ENCODE results near the gene SLC30A4. TPM values are rescaled to one million over a fixed set of nuclear protein-coding genes. Genes with fewer than 3 reads are reported as not detected.
A peak's percentile ranks its signal among the peaks of the same experiment; 100 is the strongest.
"Not testable (repeated sequence)": the region's sequence is repeated elsewhere in the genome, so short reads cannot be mapped to it uniquely, and the experiment has no call there.

Gene SLC30A4
- total RNA-seq, 2 experiments from 2014 or later = 2.9 to 4.1 TPM

- Mint-ChIP-seq H3K4me1 (no peaks in the 10 kb centered on the region), H3K27ac (no peak overlapping the region), H3K4me3 (no peak overlapping the region), H3K36me3 (no peaks in the 10 kb centered on the region), H3K27me3 (peaks cover 15% of the 10 kb centered on the region), H3K9me3 (ENCODE audit: low read depth) (no peaks in the 10 kb centered on the region)
- no peak for DNase-seq
- no peak for ATAC-seq
- CTCF ChIA-PET = no interaction called here
Observed at GRCh38 chr15:45535486-45536042, 13.0 kb upstream of the SLC30A4 start.

GRCh38 chr15:45534821-45535220, 12.3 kb upstream of the SLC30A4 start:
- Mint-ChIP-seq H3K9me3 (ENCODE audit: low read depth) (no peaks in the 10 kb centered on the region), H3K4me3 (no peak overlapping the region), H3K27me3 (peaks cover 16% of the 10 kb centered on the region), H3K4me1 (no peaks in the 10 kb centered on the region), H3K36me3 (no peaks in the 10 kb centered on the region), H3K27ac (no peak overlapping the region)
- CTCF ChIA-PET = interaction anchor here (1.3 kb wide), 1 partner anchor 77 kb away, joined by 4 read pairs; no protein-coding TSS in a partner anchor
- DNase-seq = no peak
- no peak for ATAC-seq

- H3K4me1 Mint-ChIP-seq; ATAC-seq; H3K9me3 Mint-ChIP-seq (ENCODE audit: low read depth); CTCF ChIA-PET; DNase-seq; H3K27ac Mint-ChIP-seq; H3K36me3 Mint-ChIP-seq; H3K4me3 Mint-ChIP-seq: not testable (repeated sequence)
- H3K27me3 Mint-ChIP-seq = peaks cover 16% of the 10 kb centered on the region
Observed at GRCh38 chr15:45532892-45533291, 10.3 kb upstream of the SLC30A4 start.

GRCh38 chr15:45529613-45530012, 7.1 kb upstream of the SLC30A4 start:
- no peak overlapping the region for H3K4me3 Mint-ChIP-seq
- DNase-seq (no peak), ATAC-seq (no peak)
- no peak overlapping the region for H3K27ac Mint-ChIP-seq
- peaks cover 20% of the 10 kb centered on the region for H3K27me3 Mint-ChIP-seq
- CTCF ChIA-PET = interaction anchor here (1.0 to 2.0 kb wide), 3 partner anchors 8 to 20 kb away, joined by 3 to 8 read pairs (median 3); no protein-coding TSS in a partner anchor
- H3K4me1 Mint-ChIP-seq = no peaks in the 10 kb centered on the region
- H3K9me3 Mint-ChIP-seq (ENCODE audit: low read depth) = no peaks in the 10 kb centered on the region
- H3K36me3 Mint-ChIP-seq = no peaks in the 10 kb centered on the region

GRCh38 chr15:45527086-45527485, 4.5 kb upstream of the SLC30A4 start:
- ATAC-seq (no peak), DNase-seq (no peak)
- Mint-ChIP-seq H3K36me3 (no peaks in the 10 kb centered on the region), H3K4me3 (no peak overlapping the region), H3K27me3 (peaks cover 24% of the 10 kb centered on the region), H3K4me1 (peaks cover 5% of the 10 kb centered on the region), H3K27ac (no peak overlapping the region), H3K9me3 (ENCODE audit: low read depth) (no peaks in the 10 kb centered on the region)
- CTCF ChIA-PET = no interaction called here

GRCh38 chr15:45523166-45523460, 558 bp upstream of the SLC30A4 start:
- H3K9me3 Mint-ChIP-seq (ENCODE audit: low read depth) = no peaks in the 10 kb centered on the region
- H3K4me1 Mint-ChIP-seq = peaks cover 23% of the 10 kb centered on the region
- H3K4me3 Mint-ChIP-seq = peak overlapping the region; percentile 77
- peaks cover 1% of the 10 kb centered on the region for H3K36me3 Mint-ChIP-seq
- DNase-seq = no peak
- H3K27me3 Mint-ChIP-seq = peaks cover 19% of the 10 kb centered on the region
- peak overlapping the region; percentile 55 for H3K27ac Mint-ChIP-seq
- no peak for ATAC-seq
- CTCF ChIA-PET = interaction anchor here (0.7 to 0.8 kb wide), 2 partner anchors 90 to 114 kb away, joined by 3 to 4 read pairs; no protein-coding TSS in a partner anchor

GRCh38 chr15:45521596-45522327, 793 bp downstream of the SLC30A4 start:
- DNase-seq = no peak
- Mint-ChIP-seq H3K27me3 (peaks cover 19% of the 10 kb centered on the region), H3K9me3 (ENCODE audit: low read depth) (no peaks in the 10 kb centered on the region), H3K36me3 (peaks cover 1% of the 10 kb centered on the region), H3K4me3 (peak overlapping the region; percentile 89), H3K4me1 (peaks cover 23% of the 10 kb centered on the region), H3K27ac (peak overlapping the region; percentile 58)
- peak; percentile 3 for ATAC-seq
- CTCF ChIA-PET = interaction anchor here (0.5 to 1.8 kb wide), 6 partner anchors 9 to 92 kb away, joined by 3 to 8 read pairs (median 3); no protein-coding TSS in a partner anchor

- Mint-ChIP-seq H3K27me3 (no peaks in the 10 kb centered on the region), H3K4me1 (no peaks in the 10 kb centered on the region), H3K4me3 (no peak overlapping the region), H3K27ac (no peak overlapping the region), H3K36me3 (peaks cover 1% of the 10 kb centered on the region), H3K9me3 (ENCODE audit: low read depth) (no peaks in the 10 kb centered on the region)
- ATAC-seq = no peak
- CTCF ChIA-PET = interaction anchor here (1.5 kb wide), 1 partner anchor 80 kb away, joined by 3 read pairs; no protein-coding TSS in a partner anchor
- DNase-seq = no peak
Observed at GRCh38 chr15:45510758-45511280, 11.7 kb downstream of the SLC30A4 start.

- H3K4me1 Mint-ChIP-seq; DNase-seq; ATAC-seq; H3K4me3 Mint-ChIP-seq; H3K27ac Mint-ChIP-seq; CTCF ChIA-PET; H3K9me3 Mint-ChIP-seq (ENCODE audit: low read depth); H3K36me3 Mint-ChIP-seq; H3K27me3 Mint-ChIP-seq: not testable (repeated sequence)
Observed at GRCh38 chr15:45507143-45507542, 15.4 kb downstream of the SLC30A4 start.

- DNase-seq = no peak
- CTCF ChIA-PET = no interaction called here
- no peak for ATAC-seq
- Mint-ChIP-seq H3K4me1 (no peaks in the 10 kb centered on the region), H3K4me3 (no peak overlapping the region), H3K27ac (no peak overlapping the region), H3K36me3 (no peaks in the 10 kb centered on the region), H3K9me3 (ENCODE audit: low read depth) (no peaks in the 10 kb centered on the region), H3K27me3 (no peaks in the 10 kb centered on the region)
Observed at GRCh38 chr15:45499426-45499825, 23.1 kb downstream of the SLC30A4 start.

- DNase-seq (no peak), ATAC-seq (no peak)
- H3K9me3 Mint-ChIP-seq (ENCODE audit: low read depth) = no peaks in the 10 kb centered on the region
- no peaks in the 10 kb centered on the region for H3K4me1 Mint-ChIP-seq
- no peak overlapping the region for H3K4me3 Mint-ChIP-seq
- H3K36me3 Mint-ChIP-seq = no peaks in the 10 kb centered on the region
- CTCF ChIA-PET = no interaction called here
- no peaks in the 10 kb centered on the region for H3K27me3 Mint-ChIP-seq
- H3K27ac Mint-ChIP-seq = no peak overlapping the region
Observed at GRCh38 chr15:45498701-45499100, 23.9 kb downstream of the SLC30A4 start.

GRCh38 chr15:45497261-45497660, 25.3 kb downstream of the SLC30A4 start:
- CTCF ChIA-PET = no interaction called here
- Mint-ChIP-seq H3K4me1 (no peaks in the 10 kb centered on the region), H3K27ac (no peak overlapping the region), H3K36me3 (no peaks in the 10 kb centered on the region), H3K9me3 (ENCODE audit: low read depth) (no peaks in the 10 kb centered on the region), H3K4me3 (no peak overlapping the region), H3K27me3 (no peaks in the 10 kb centered on the region)
- DNase-seq (no peak), ATAC-seq (no peak)

- no peak overlapping the region for H3K4me3 Mint-ChIP-seq
- H3K27ac Mint-ChIP-seq = no peak overlapping the region
- H3K9me3 Mint-ChIP-seq (ENCODE audit: low read depth) = no peaks in the 10 kb centered on the region
- no peaks in the 10 kb centered on the region for H3K4me1 Mint-ChIP-seq
- H3K36me3 Mint-ChIP-seq = no peaks in the 10 kb centered on the region
- ATAC-seq (no peak), DNase-seq (no peak)
- H3K27me3 Mint-ChIP-seq = no peaks in the 10 kb centered on the region
- CTCF ChIA-PET = no interaction called here
Observed at GRCh38 chr15:45496658-45497057, 25.9 kb downstream of the SLC30A4 start.

GRCh38 chr15:45495588-45495987, 27.0 kb downstream of the SLC30A4 start:
- Mint-ChIP-seq H3K27me3 (no peaks in the 10 kb centered on the region), H3K36me3 (no peaks in the 10 kb centered on the region), H3K9me3 (ENCODE audit: low read depth) (no peaks in the 10 kb centered on the region), H3K27ac (no peak overlapping the region), H3K4me3 (no peak overlapping the region), H3K4me1 (no peaks in the 10 kb centered on the region)
- no peak for DNase-seq
- ATAC-seq = no peak
- CTCF ChIA-PET = no interaction called here
